ENCODE data around the gene CDX2. TPM values are rescaled to one million over a fixed set of nuclear protein-coding genes. Genes with fewer than 3 reads are reported as not detected.

CDX2 gene
- total RNA-seq, 1 experiment from 2014 or later, result not detected

GRCh38 chr13:27919659-27919933 is 49.5 kb downstream of the CDX2 start:
- ChIA-PET POLR2A (ENCODE audit: low non-redundant PET) (no interaction called here), CTCF (interaction anchor here (0.6 kb wide), 2 partner anchors 59 to 831 kb away, joined by 3 read pairs; no protein-coding TSS in a partner anchor)
- BruUV-seq (replicated peaks), result no TSS peak
- no peak overlapping the region for H3K27ac ChIP-seq (ENCODE audit: low read depth, low read length, poor library complexity, severe bottlenecking)
- intact Hi-C loops (cut with micrococcal nuclease; ENCODE audit: unreplicated experiment), result no loop called here
- DNase-seq (ENCODE audit: low spot score), result no peak
- no peaks in the 10 kb centered on the region for H3K9me3 ChIP-seq (ENCODE audit: low read depth, low read length, poor library complexity, severe bottlenecking)
- H3K4me1 ChIP-seq (ENCODE audit: insufficient read depth, low read length, poor library complexity, severe bottlenecking), result peaks cover 16% of the 10 kb centered on the region
- no peaks in the 10 kb centered on the region for H3K36me3 ChIP-seq (ENCODE audit: insufficient read depth, low read length, poor library complexity, severe bottlenecking)
- H3K4me3 ChIP-seq (ENCODE audit: low read depth, low read length, poor library complexity, severe bottlenecking), result no peak overlapping the region
- H3K27me3 ChIP-seq (replicated peaks; ENCODE audit: insufficient read depth, low read depth, low read length, poor library complexity), result peaks cover 97% of the 10 kb centered on the region
- TF ChIP-seq EZH2 (IDR thresholded peaks at IDR 0.05; ENCODE audit: borderline replicate concordance, low read depth, low read length, poor library complexity, severe bottlenecking), result no peak
- TF ChIP-seq, protein P1, sequence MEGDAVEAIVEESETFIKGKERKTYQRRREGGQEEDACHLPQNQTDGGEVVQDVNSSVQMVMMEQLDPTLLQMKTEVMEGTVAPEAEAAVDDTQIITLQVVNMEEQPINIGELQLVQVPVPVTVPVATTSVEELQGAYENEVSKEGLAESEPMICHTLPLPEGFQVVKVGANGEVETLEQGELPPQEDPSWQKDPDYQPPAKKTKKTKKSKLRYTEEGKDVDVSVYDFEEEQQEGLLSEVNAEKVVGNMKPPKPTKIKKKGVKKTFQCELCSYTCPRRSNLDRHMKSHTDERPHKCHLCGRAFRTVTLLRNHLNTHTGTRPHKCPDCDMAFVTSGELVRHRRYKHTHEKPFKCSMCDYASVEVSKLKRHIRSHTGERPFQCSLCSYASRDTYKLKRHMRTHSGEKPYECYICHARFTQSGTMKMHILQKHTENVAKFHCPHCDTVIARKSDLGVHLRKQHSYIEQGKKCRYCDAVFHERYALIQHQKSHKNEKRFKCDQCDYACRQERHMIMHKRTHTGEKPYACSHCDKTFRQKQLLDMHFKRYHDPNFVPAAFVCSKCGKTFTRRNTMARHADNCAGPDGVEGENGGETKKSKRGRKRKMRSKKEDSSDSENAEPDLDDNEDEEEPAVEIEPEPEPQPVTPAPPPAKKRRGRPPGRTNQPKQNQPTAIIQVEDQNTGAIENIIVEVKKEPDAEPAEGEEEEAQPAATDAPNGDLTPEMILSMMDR (conservative IDR thresholded peaks at IDR 0.05; ENCODE audit: low read depth, low read length), result no peak

GRCh38 chr13:27918918-27919658 is 50.0 kb downstream of the CDX2 start:
- POLR2A ChIA-PET (ENCODE audit: low non-redundant PET), result no interaction called here

GRCh38 chr13:27918041-27918917 is 50.8 kb downstream of the CDX2 start:
- no TSS peak for BruUV-seq (replicated peaks)
- peaks cover 97% of the 10 kb centered on the region for H3K27me3 ChIP-seq (replicated peaks; ENCODE audit: insufficient read depth, low read depth, low read length, poor library complexity)
- CTCF ChIA-PET, result no interaction called here
- no peak overlapping the region for H3K4me3 ChIP-seq (ENCODE audit: low read depth, low read length, poor library complexity, severe bottlenecking)
- no peak overlapping the region for H3K27ac ChIP-seq (ENCODE audit: low read depth, low read length, poor library complexity, severe bottlenecking)
- intact Hi-C loops (cut with micrococcal nuclease; ENCODE audit: unreplicated experiment), result no loop called here
- no peaks in the 10 kb centered on the region for H3K36me3 ChIP-seq (ENCODE audit: insufficient read depth, low read length, poor library complexity, severe bottlenecking)
- H3K9me3 ChIP-seq (ENCODE audit: low read depth, low read length, poor library complexity, severe bottlenecking), result no peaks in the 10 kb centered on the region
- peaks cover 16% of the 10 kb centered on the region for H3K4me1 ChIP-seq (ENCODE audit: insufficient read depth, low read length, poor library complexity, severe bottlenecking)
- TF ChIP-seq, protein P1 (conservative IDR thresholded peaks at IDR 0.05; ENCODE audit: low read depth, low read length), result no peak
- peak; percentile 69 for TF ChIP-seq EZH2 (IDR thresholded peaks at IDR 0.05; ENCODE audit: borderline replicate concordance, low read depth, low read length, poor library complexity, severe bottlenecking)
- POLR2A ChIA-PET (ENCODE audit: low non-redundant PET), result no interaction called here
- DNase-seq (ENCODE audit: low spot score), result no peak

More at GRCh38 chr13:27918918-27919658, 50.0 kb downstream of the CDX2 start:
- Histone ChIP-seq H3K36me3 (ENCODE audit: insufficient read depth, low read length, poor library complexity, severe bottlenecking) (no peaks in the 10 kb centered on the region), H3K4me3 (ENCODE audit: low read depth, low read length, poor library complexity, severe bottlenecking) (no peak overlapping the region), H3K27me3 (replicated peaks; ENCODE audit: insufficient read depth, low read depth, low read length, poor library complexity) (peaks cover 97% of the 10 kb centered on the region), H3K27ac (ENCODE audit: low read depth, low read length, poor library complexity, severe bottlenecking) (no peak overlapping the region), H3K9me3 (ENCODE audit: low read depth, low read length, poor library complexity, severe bottlenecking) (no peaks in the 10 kb centered on the region), H3K4me1 (ENCODE audit: insufficient read depth, low read length, poor library complexity, severe bottlenecking) (peaks cover 16% of the 10 kb centered on the region)
- TF ChIP-seq, protein P1 (conservative IDR thresholded peaks at IDR 0.05; ENCODE audit: low read depth, low read length), result no peak
- no peak for TF ChIP-seq EZH2 (IDR thresholded peaks at IDR 0.05; ENCODE audit: borderline replicate concordance, low read depth, low read length, poor library complexity, severe bottlenecking)
- CTCF ChIA-PET, result interaction anchor here (0.6 kb wide), 2 partner anchors 59 to 831 kb away, joined by 3 read pairs; no protein-coding TSS in a partner anchor
- BruUV-seq (replicated peaks), result no TSS peak
- DNase-seq (ENCODE audit: low spot score), result no peak
- intact Hi-C loops (cut with micrococcal nuclease; ENCODE audit: unreplicated experiment), result no loop called here

All from A673 (cell line).